ENCODE measurements around the gene EVPL.
"Not testable (repeated sequence)": the region's sequence is repeated elsewhere in the genome, so short reads cannot be mapped to it uniquely, and the experiment has no call there.

The EVPL gene

DNA sequence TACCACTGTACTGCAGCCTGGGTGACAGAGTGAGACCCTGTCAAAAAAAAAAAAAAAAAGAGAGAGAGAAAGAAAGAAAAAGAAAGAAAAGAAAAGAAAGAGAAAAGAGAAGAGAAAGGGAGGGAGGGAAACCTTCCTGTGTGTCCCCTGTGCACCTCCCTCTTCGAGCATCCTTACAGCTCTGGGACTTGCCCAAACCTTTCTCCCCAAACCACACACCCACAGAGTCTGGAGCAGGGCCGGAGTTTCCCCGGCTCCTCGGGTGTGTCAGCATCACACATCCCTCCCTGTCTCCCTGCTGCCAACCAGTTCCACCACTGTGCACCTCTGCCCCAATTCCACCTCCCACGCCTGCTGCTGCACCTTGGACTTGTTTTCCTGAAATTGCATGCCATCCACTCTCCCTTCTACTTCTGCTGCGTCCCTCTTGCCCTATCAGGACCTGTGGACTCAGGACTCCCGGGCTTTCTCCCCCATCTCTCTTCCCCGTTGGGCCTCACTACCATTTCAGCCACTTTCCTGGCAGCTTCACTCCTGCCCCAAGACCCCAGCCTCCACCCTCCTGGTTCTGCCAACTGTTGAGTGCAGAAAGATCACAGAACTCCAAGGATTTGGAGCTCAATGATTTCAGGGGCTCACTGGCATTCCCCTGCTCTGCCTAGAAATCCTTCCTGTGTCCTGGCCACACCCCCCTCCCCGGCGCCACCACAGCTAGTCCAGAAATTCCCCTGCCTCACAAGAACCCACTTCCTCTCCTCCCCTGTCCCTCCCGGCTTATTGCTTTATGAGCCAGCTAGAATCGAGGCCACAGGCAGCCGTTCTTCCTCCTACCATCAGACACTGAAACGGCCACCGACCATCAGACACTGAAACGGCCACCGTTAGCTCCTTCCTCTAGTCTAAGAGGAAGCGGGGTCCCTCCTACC is 30.2 kb downstream of the EVPL start:
- DNase-seq (ENCODE audit: low spot score) = peak; percentile 61

- DNase-seq (ENCODE audit: low spot score) = no peak
Measured at GRCh38 chr17:75995385-75995925, 31.7 kb downstream of the EVPL start.

DNA sequence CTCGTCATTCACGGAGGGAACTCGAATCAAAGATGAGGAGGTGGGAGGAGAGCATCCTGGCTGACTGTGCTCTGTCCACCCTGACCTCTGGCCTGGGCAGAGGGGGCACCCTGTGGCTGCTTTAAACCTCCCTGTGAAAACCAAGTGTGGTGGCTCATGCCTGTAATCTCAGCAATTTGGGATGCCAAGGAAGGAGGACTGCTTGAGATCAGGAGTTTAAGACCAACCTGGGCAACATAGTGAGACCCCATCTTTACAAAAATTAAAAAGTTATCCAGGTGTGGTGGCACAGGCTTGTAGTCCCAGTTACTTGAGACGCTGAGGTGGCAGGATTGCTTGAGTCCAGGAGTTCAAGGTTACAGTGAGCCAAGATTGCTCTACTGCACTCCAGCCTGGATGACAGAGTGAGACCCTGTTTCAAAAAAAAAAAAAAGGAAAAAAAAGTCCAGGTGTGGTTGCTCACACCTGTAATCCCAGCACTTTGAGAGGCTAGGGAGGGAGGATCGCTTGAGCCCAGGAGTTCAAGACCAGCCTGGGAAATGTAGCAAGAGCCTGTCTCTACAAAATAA is 32.2 kb downstream of the EVPL start:
- DNase-seq (ENCODE audit: low spot score) = no peak

GRCh38 chr17:75991396-75991795 is 35.7 kb downstream of the EVPL start:
- DNase-seq (ENCODE audit: low spot score) = no peak

DNA sequence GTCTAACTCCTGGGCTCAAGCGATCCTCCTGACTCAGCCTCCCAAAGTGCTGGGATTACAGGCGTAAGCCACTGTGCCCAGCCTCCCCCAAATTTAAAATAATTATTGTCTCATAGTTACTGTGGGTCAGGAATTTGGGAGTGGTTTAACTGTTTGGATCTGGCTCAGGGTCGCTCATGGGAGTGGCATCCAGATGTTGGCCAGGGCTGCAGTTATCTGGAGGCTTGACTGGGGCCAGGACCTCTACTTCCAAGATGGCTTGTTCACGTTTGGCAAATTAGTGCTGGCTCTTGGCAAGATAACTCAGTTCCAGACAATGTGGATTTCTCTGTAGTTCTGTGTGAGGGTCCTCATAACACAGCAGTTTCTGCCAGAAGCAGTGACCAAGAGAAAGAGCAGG is 40.1 kb downstream of the EVPL start:
- no peak for DNase-seq (ENCODE audit: low spot score)

DNA sequence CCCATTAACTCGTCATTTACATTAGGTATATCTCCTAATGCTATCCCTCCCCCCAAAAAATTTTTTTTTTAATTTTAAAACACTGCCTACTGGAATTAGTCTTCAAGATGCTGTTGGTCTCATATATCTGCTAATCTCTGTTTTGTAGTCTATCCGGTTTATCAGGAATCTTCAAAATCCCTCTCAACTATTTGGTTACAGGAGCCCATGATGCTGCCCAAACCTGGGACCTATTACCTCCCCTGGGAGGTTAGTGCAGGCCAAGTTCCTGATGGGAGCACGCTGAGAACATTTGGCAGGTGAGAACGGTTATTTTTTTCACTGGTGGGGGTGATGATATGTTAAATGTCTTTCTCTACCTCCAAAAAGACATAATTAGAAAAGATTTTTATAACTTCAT is 41.1 kb downstream of the EVPL start:
- no peak for DNase-seq (ENCODE audit: low spot score)

DNA sequence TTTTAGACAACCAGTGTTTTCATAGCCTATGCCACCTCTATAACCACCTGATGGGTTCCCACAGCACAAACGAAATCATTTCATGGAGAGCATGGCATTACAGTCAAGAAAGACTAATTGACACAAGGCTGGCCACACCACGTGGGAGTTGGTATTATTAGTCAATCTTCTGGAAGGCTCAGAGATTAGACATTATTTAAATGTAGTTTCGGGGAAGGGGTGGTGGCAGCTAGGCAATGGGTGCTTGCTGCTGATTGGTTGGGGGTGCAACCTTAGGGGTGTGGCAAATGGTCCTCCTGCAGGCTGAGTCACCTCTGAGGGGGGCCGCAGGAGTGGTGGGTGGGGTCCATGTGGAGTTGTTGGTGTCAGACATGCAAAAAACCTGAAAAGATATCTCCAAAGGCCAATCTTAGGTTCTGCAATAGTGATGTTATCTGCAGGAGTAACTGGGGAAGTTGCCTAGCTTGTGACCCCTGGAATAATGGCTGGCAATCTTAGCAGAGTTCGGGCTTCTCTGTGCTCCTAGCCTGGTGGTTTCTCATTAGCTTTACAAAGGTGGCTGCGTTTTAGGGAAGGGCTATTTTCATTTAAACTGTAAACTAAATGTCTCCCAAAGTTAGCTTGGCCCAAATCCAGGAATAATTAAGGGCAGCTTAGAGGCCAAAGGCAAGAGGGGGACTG is 43.5 kb downstream of the EVPL start:
- DNase-seq (ENCODE audit: low spot score) = no peak

GRCh38 chr17:75981019-75981615 is 46.0 kb downstream of the EVPL start:
- no peak for DNase-seq (ENCODE audit: low spot score)

DNA sequence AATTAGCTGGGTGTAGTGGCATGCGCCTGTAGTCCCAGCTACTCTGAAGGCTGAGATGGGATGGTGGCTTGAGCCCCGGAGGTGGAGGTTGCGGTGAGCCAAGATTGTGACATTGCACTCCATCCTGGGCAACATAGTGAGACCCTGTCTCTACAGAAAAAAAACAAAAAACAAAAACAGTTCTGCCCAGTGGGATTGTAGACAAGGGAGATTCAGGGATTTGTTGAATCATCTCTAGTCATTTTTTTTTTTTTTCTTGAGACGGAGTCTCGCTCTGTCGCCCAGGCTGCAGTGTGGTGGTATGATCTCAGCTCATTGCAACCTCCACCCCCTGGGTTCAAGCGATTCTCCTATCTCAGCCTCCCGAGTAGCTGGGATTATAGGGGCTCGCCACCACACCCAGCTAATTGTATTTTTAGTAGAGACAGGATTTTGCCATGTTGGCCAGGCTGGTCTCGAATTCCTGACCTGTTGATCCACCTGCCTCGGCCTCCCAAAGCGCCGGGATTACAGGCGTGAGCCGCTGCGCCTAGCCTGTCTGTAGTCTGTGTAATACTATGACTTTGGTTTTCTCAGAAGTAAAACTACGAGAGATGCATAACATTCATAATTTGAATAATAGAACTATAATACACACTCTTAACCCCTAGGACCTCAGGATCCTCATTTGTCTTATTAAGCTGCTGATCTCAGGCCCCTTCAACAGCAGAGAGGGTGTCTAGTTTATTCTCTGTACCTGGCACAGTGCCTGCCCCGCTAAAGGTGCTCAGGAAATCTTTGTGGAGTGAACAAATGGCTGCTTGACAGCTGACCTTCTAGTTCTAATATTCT is 46.7 kb downstream of the EVPL start:
- DNase-seq (ENCODE audit: low spot score) = no peak

DNA sequence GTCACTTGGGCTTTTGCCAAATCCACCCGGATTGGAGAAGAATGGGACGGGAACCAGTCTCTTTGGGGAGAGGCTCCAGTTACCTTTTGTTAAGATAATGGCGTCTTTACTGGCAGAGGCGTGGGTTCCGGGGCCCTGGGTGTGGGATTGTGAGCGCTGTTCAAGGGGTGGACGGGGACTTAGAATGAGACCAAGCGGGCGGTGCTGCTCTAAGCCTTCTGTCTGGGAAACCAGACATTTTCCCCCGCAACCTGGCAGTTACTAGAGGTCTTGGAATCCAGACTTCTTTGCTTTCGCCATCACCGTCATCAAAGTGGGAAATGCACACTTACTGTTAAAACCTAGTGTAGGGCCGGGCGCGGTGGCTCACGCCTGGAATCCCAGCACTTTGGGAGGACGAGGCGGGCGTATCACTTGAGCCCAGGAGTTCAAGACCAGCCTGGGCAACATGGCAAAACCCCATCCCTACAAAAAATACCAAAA is 47.4 kb downstream of the EVPL start:
- no peak for DNase-seq (ENCODE audit: low spot score)

DNA sequence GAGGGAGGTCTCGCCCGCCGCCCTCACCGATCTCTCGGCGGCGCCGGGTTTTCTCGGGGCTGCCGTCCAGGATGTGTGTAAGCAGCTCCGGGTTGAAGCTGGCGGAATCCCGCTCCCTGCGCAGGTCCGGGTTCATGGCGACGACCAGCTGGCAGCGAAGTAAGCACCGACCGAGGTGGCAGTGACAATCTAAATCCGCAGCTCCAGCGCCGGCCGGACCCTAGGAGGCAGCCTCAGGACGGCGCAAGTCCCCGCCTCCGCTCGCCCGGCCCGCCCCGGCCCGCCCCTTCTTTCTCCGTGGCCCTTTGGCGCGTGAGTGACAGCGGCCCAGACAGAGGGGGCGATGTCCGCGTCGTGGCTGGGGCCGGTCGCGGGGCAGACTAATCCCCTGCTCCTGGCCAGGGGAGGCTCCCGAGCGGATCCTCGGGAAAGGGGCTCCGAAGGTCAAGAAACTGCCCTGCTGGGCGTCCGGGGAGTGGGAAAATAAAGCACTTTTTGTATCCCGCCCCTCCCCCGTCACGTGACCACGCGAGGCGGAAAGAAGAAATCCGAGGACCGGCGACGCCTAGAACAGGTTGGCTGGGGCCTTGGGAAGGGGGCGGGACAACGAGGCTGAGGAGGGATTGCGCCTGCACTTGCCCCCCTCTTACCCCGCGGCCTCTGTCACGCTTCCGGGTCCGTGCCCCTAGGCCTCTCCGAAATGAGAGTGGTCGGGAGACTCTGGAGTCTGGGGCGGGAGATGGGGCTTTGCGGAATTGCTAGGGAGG is 48.0 kb downstream of the EVPL start, which contains the start of the genes ACOX1 and TEN1:
TSS of gene ACOX1 (minus strand) at position 229 of the 767 bp plus-strand sequence. CDS start at position 136, 93 bp downstream.
TSS of gene TEN1 (plus strand) at position 303 of the 767 bp plus-strand sequence. CDS start 6,953 bp downstream, outside the sequence.
- peak; percentile 98 for DNase-seq (ENCODE audit: low spot score)

DNA sequence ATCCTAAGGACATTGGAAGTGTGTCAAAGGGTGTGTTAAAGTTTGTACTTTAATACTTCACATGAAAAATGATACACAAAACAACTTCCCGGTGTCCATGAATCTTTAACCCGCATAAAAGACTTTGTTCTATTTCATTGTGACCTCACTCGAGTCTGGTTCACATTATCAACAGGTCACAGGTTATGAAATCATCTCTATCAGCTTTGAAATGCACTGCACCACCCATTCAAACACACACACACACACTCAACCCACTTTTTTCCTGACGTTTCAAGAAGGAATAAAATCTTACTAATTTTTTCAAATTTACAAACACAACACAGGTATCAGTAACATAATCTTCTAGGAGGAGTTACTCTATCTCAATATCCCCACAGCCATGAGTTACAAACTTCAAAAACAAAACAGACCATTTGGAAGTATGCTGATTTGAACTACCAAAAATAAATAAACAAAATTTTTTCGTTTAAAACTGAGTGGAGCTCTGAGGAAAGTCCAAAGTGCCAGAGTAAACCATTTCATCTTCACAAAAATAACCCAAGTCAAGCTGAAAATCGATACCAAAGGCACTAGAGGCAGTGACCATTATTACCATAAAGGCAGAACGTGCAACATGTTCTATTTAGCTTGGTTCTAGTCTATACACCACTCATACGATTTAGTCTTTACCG is 50.8 kb downstream of the EVPL start:
- no peak for DNase-seq (ENCODE audit: low spot score)

GRCh38 chr17:75975757-75976174 is 51.3 kb downstream of the EVPL start:
- DNase-seq (ENCODE audit: low spot score) = no peak

DNA sequence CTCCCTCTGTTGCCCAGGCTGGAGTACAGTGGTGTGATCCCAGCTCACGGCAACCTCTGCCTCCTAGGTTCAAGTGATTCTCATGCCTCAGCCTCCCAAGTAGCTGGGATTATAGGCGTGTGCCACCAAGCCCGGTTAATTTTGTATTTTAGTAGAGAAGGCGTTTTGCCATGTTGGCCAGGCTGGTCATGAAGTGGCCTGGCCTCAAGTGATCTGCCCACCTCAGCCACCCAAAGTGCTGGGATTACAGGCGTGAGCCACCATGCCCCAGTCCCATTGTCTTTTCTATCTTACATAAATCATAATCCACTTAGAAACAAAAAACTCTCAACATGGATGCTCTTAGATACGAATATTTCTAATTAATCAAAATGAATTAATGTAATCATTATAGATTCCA is 51.9 kb downstream of the EVPL start:
- not testable (repeated sequence) for DNase-seq (ENCODE audit: low spot score)

- DNase-seq (ENCODE audit: low spot score) = no peak
Measured at GRCh38 chr17:75970626-75971025, 56.5 kb downstream of the EVPL start.

- DNase-seq (ENCODE audit: low spot score) = no peak
Measured at GRCh38 chr17:75970011-75970523, 57.0 kb downstream of the EVPL start.

DNA sequence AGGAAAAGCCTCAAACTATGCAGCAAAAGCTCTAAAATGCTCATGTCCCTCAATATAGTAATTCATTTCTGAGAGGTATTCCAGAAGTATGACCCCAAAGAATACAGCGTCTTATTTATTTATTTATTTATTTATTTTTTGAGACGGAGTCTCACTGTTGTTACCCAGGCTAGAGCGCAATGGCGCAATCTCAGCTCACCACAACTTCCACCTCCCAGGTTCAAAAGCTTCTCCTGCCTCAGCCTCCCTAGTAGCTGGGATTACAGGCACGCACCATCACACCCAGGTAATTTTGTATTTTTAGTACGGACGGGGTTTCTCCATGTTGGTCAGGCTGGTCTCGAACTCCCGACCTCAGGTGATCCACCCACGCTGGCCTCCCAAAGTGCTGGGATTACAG is 58.1 kb downstream of the EVPL start:
- not testable (repeated sequence) for DNase-seq (ENCODE audit: low spot score)

DNA sequence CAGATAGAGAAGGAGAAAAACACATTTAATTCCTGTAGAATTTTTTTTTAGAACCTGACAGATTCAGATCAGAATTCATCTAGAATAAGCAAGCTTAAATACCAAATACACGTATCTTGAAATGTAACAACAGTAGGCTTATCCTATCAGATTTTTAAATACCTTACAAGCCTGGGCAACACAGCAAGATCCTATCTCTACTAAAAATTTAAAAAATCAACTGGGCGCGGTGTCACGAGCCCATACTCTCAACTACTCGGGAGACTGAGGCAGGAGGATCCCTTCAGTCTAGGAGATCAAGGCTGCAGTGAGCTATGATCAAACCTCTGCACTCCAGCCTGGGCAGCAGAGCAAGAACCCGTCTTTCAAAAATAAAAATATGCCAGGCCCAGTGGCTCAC is 61.6 kb downstream of the EVPL start:
- no peak for DNase-seq (ENCODE audit: low spot score)

- no peak for DNase-seq (ENCODE audit: low spot score)
Measured at GRCh38 chr17:75959839-75960511, 67.1 kb downstream of the EVPL start.

Data from Ammon's horn (tissue), 1 donor.